Measurements from ENCODE around the gene ZNF474.

The ZNF474 gene

GRCh38 chr5:122152266-122152900 is 23.0 kb downstream of the ZNF474 start:
- no peak overlapping the region for H2BK12ac ChIP-seq (ENCODE audit: low read length)
- no peak overlapping the region for H3K4me3 ChIP-seq (ENCODE audit: low read length in 2 of 2)
- no peak overlapping the region for H2AFZ ChIP-seq (ENCODE audit: low read length)
- DNase-seq (ENCODE audit: low spot score): no peak
- no peak overlapping the region for H2BK15ac ChIP-seq (ENCODE audit: low read length)
- no CpG with 5 or more reads among the region's 10 CpGs for WGBS, 2 donors (ENCODE audit: extremely low coverage in 2 of 2, insufficient read length in 2 of 2, insufficient replicate concordance in 1 of 2)
- H3K4me2 ChIP-seq (ENCODE audit: insufficient read depth, low read length, poor library complexity, severe bottlenecking): no peak overlapping the region
- no peak overlapping the region for H3K14ac ChIP-seq (ENCODE audit: low read length)
- H3K27ac ChIP-seq (replicated peaks; ENCODE audit: low read length): no peak overlapping the region
- no peak overlapping the region for H2AK5ac ChIP-seq (ENCODE audit: low read depth, low read length)
- no peaks in the 10 kb centered on the region for H3K27me3 ChIP-seq (ENCODE audit: control insufficient read depth in 3 of 3, insufficient read depth in 3 of 3, low read depth in 1 of 3, low read length in 3 of 3)
- H3K4ac ChIP-seq (ENCODE audit: low read length): no peak overlapping the region
- no peak overlapping the region for H3K23ac ChIP-seq (ENCODE audit: low read depth, low read length, poor library complexity)
- no peak overlapping the region for H4K8ac ChIP-seq (ENCODE audit: low read depth, low read length)
- peaks cover 0 to 4% of the 10 kb centered on the region in 2 donors for H3K4me1 ChIP-seq (ENCODE audit: control insufficient read depth in 2 of 2, insufficient read depth in 1 of 2, low read depth in 1 of 2, low read length in 2 of 2)
- H2BK5ac ChIP-seq (ENCODE audit: low read length): no peak overlapping the region
- no peak overlapping the region for H3K9ac ChIP-seq (ENCODE audit: low read depth, low read length, poor library complexity)
- H3K36me3 ChIP-seq (replicated peaks in 1 of 2; ENCODE audit: control insufficient read depth in 2 of 2, insufficient read depth in 2 of 2, low read length in 2 of 2): no peaks in the 10 kb centered on the region
- no peak overlapping the region for H2BK120ac ChIP-seq (ENCODE audit: low read depth, low read length)
- no peaks in the 10 kb centered on the region for H3K79me1 ChIP-seq (ENCODE audit: low read depth, low read length)
- H3K18ac ChIP-seq (ENCODE audit: low read length): no peak overlapping the region
- H3K9me3 ChIP-seq (replicated peaks in 1 of 2; ENCODE audit: control insufficient read depth in 2 of 2, insufficient read depth in 1 of 2, low read depth in 1 of 2, low read length in 2 of 2): no peaks in the 10 kb centered on the region
- no peak overlapping the region for H4K91ac ChIP-seq (ENCODE audit: low read depth, low read length, poor library complexity)

GRCh38 chr5:122153230-122153629 is 23.9 kb downstream of the ZNF474 start:
- Histone ChIP-seq H3K4me1 (ENCODE audit: control insufficient read depth in 2 of 2, insufficient read depth in 1 of 2, low read depth in 1 of 2, low read length in 2 of 2) (peaks cover 0 to 4% of the 10 kb centered on the region in 2 donors), H3K4me3 (ENCODE audit: low read length in 2 of 2) (no peak overlapping the region)

GRCh38 chr5:122153774-122154173 is 24.4 kb downstream of the ZNF474 start:
- no peak overlapping the region for H3K18ac ChIP-seq (ENCODE audit: low read length)
- H2AK5ac ChIP-seq (ENCODE audit: low read depth, low read length): no peak overlapping the region
- H3K14ac ChIP-seq (ENCODE audit: low read length): no peak overlapping the region
- no peak overlapping the region for H3K4ac ChIP-seq (ENCODE audit: low read length)
- H3K79me1 ChIP-seq (ENCODE audit: low read depth, low read length): no peaks in the 10 kb centered on the region
- DNase-seq (ENCODE audit: low spot score): no peak
- no peak overlapping the region for H2BK5ac ChIP-seq (ENCODE audit: low read length)
- no peaks in the 10 kb centered on the region for H3K9me3 ChIP-seq (replicated peaks in 1 of 2; ENCODE audit: control insufficient read depth in 2 of 2, insufficient read depth in 1 of 2, low read depth in 1 of 2, low read length in 2 of 2)
- H2BK12ac ChIP-seq (ENCODE audit: low read length): no peak overlapping the region
- H2AFZ ChIP-seq (ENCODE audit: low read length): peak overlapping the region; percentile 43
- no peak overlapping the region for H3K4me3 ChIP-seq (ENCODE audit: low read length in 2 of 2)
- no peak overlapping the region for H3K4me2 ChIP-seq (ENCODE audit: insufficient read depth, low read length, poor library complexity, severe bottlenecking)
- no peak overlapping the region for H4K8ac ChIP-seq (ENCODE audit: low read depth, low read length)
- H4K91ac ChIP-seq (ENCODE audit: low read depth, low read length, poor library complexity): no peak overlapping the region
- peaks cover 0 to 4% of the 10 kb centered on the region in 2 donors for H3K4me1 ChIP-seq (ENCODE audit: control insufficient read depth in 2 of 2, insufficient read depth in 1 of 2, low read depth in 1 of 2, low read length in 2 of 2)
- H3K27me3 ChIP-seq (ENCODE audit: control insufficient read depth in 3 of 3, insufficient read depth in 3 of 3, low read depth in 1 of 3, low read length in 3 of 3): no peaks in the 10 kb centered on the region
- H2BK120ac ChIP-seq (ENCODE audit: low read depth, low read length): no peak overlapping the region
- H3K9ac ChIP-seq (ENCODE audit: low read depth, low read length, poor library complexity): no peak overlapping the region
- H3K23ac ChIP-seq (ENCODE audit: low read depth, low read length, poor library complexity): no peak overlapping the region
- no peak overlapping the region for H2BK15ac ChIP-seq (ENCODE audit: low read length)
- WGBS, 2 donors (ENCODE audit: extremely low coverage in 2 of 2, insufficient read length in 2 of 2, insufficient replicate concordance in 1 of 2): no CpG with 5 or more reads among the region's 4 CpGs
- H3K36me3 ChIP-seq (replicated peaks in 1 of 2; ENCODE audit: control insufficient read depth in 2 of 2, insufficient read depth in 2 of 2, low read length in 2 of 2): no peaks in the 10 kb centered on the region
- H3K27ac ChIP-seq (replicated peaks; ENCODE audit: low read length): no peak overlapping the region

More at GRCh38 chr5:122153230-122153629, 23.9 kb downstream of the ZNF474 start:
- Histone ChIP-seq H3K9me3 (replicated peaks in 1 of 2; ENCODE audit: control insufficient read depth in 2 of 2, insufficient read depth in 1 of 2, low read depth in 1 of 2, low read length in 2 of 2) (no peaks in the 10 kb centered on the region), H2BK5ac (ENCODE audit: low read length) (no peak overlapping the region), H3K79me1 (ENCODE audit: low read depth, low read length) (no peaks in the 10 kb centered on the region), H3K4me2 (ENCODE audit: insufficient read depth, low read length, poor library complexity, severe bottlenecking) (no peak overlapping the region), H3K9ac (ENCODE audit: low read depth, low read length, poor library complexity) (no peak overlapping the region), H3K14ac (ENCODE audit: low read length) (no peak overlapping the region), H3K18ac (ENCODE audit: low read length) (no peak overlapping the region), H2AFZ (ENCODE audit: low read length) (no peak overlapping the region), H2AK5ac (ENCODE audit: low read depth, low read length) (no peak overlapping the region), H3K27ac (replicated peaks; ENCODE audit: low read length) (no peak overlapping the region), H2BK15ac (ENCODE audit: low read length) (no peak overlapping the region), H3K36me3 (replicated peaks in 1 of 2; ENCODE audit: control insufficient read depth in 2 of 2, insufficient read depth in 2 of 2, low read length in 2 of 2) (no peaks in the 10 kb centered on the region), H3K23ac (ENCODE audit: low read depth, low read length, poor library complexity) (no peak overlapping the region), H4K8ac (ENCODE audit: low read depth, low read length) (no peak overlapping the region), H3K4ac (ENCODE audit: low read length) (no peak overlapping the region), H2BK120ac (ENCODE audit: low read depth, low read length) (no peak overlapping the region), H4K91ac (ENCODE audit: low read depth, low read length, poor library complexity) (no peak overlapping the region), H3K27me3 (ENCODE audit: control insufficient read depth in 3 of 3, insufficient read depth in 3 of 3, low read depth in 1 of 3, low read length in 3 of 3) (no peaks in the 10 kb centered on the region), H2BK12ac (ENCODE audit: low read length) (no peak overlapping the region)
- WGBS, 2 donors (ENCODE audit: extremely low coverage in 2 of 2, insufficient read length in 2 of 2, insufficient replicate concordance in 1 of 2): no CpG with 5 or more reads among the region's 2 CpGs
- no peak for DNase-seq (ENCODE audit: low spot score)

- DNase-seq (ENCODE audit: low spot score): no peak
- Histone ChIP-seq H3K4ac (ENCODE audit: low read length) (no peak overlapping the region), H3K79me1 (ENCODE audit: low read depth, low read length) (no peaks in the 10 kb centered on the region), H3K27ac (replicated peaks; ENCODE audit: low read length) (no peak overlapping the region), H3K4me2 (ENCODE audit: insufficient read depth, low read length, poor library complexity, severe bottlenecking) (no peak overlapping the region), H4K91ac (ENCODE audit: low read depth, low read length, poor library complexity) (no peak overlapping the region), H3K27me3 (ENCODE audit: control insufficient read depth in 3 of 3, insufficient read depth in 3 of 3, low read depth in 1 of 3, low read length in 3 of 3) (no peaks in the 10 kb centered on the region), H2BK15ac (ENCODE audit: low read length) (no peak overlapping the region), H2BK120ac (ENCODE audit: low read depth, low read length) (no peak overlapping the region), H3K18ac (ENCODE audit: low read length) (no peak overlapping the region), H3K23ac (ENCODE audit: low read depth, low read length, poor library complexity) (no peak overlapping the region), H4K8ac (ENCODE audit: low read depth, low read length) (no peak overlapping the region), H2AFZ (ENCODE audit: low read length) (peak overlapping the region; percentile 27), H3K4me3 (ENCODE audit: low read length in 2 of 2) (no peak overlapping the region), H2AK5ac (ENCODE audit: low read depth, low read length) (no peak overlapping the region), H3K14ac (ENCODE audit: low read length) (no peak overlapping the region), H2BK12ac (ENCODE audit: low read length) (no peak overlapping the region), H3K9ac (ENCODE audit: low read depth, low read length, poor library complexity) (no peak overlapping the region), H3K9me3 (replicated peaks in 1 of 2; ENCODE audit: control insufficient read depth in 2 of 2, insufficient read depth in 1 of 2, low read depth in 1 of 2, low read length in 2 of 2) (no peaks in the 10 kb centered on the region), H2BK5ac (ENCODE audit: low read length) (no peak overlapping the region), H3K4me1 (ENCODE audit: control insufficient read depth in 2 of 2, insufficient read depth in 1 of 2, low read depth in 1 of 2, low read length in 2 of 2) (peaks cover 0 to 4% of the 10 kb centered on the region in 2 donors), H3K36me3 (replicated peaks in 1 of 2; ENCODE audit: control insufficient read depth in 2 of 2, insufficient read depth in 2 of 2, low read length in 2 of 2) (no peaks in the 10 kb centered on the region)
- no CpG with 5 or more reads among the region's 5 CpGs for WGBS, 2 donors (ENCODE audit: extremely low coverage in 2 of 2, insufficient read length in 2 of 2, insufficient replicate concordance in 1 of 2)
Measured at GRCh38 chr5:122154491-122154890, 25.1 kb downstream of the ZNF474 start.

All from neuronal stem cell (in vitro differentiated cells).